Measurements from ENCODE around the gene MANSC1. TPM values are rescaled to one million over a fixed set of nuclear protein-coding genes. Genes with fewer than 3 reads are reported as not detected.
A peak's percentile ranks its signal among the peaks of the same experiment; 100 is the strongest.

The MANSC1 gene
- total RNA-seq, 6 experiments from 2014 or later: 4.8 to 11.7 (median 10.0) TPM

DNA sequence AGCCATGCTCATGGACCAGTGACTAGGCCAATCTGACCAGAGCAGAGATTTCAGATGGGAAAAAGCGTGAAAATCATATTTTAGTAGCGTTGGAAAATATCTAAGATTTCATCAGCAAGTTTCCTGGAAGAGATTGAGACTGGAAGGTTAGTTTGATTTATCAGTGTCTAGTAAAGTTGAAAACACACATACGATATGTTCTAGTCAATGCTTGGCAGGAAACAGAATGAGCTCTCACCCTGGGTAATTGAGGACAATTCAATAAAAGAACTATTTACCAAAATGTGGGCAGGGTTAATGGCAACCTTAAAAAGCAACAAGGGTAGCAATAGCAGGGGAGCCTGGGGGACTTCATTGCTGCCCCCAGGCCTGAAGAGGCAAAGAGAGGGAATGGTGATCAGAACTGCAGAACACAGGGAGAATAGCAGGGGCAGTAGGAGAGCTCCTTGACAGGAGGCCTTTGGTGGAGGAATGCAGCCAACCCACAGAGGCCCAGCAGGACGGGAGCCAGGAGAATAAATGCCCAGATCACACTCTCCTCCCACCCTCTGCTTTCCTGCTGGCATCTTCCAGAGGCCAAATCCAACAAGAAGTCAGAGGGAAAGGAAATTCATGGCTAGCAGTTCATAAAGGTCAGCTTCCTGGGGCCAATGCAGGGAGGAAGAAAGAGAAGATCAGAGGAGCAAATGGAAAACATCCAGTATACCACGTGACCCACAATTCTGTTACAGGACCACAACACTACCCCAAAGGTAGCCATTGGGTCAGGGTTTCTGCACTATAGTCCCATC, 55.6 kb downstream of the MANSC1 start:
- TF ChIP-seq, protein P1, sequence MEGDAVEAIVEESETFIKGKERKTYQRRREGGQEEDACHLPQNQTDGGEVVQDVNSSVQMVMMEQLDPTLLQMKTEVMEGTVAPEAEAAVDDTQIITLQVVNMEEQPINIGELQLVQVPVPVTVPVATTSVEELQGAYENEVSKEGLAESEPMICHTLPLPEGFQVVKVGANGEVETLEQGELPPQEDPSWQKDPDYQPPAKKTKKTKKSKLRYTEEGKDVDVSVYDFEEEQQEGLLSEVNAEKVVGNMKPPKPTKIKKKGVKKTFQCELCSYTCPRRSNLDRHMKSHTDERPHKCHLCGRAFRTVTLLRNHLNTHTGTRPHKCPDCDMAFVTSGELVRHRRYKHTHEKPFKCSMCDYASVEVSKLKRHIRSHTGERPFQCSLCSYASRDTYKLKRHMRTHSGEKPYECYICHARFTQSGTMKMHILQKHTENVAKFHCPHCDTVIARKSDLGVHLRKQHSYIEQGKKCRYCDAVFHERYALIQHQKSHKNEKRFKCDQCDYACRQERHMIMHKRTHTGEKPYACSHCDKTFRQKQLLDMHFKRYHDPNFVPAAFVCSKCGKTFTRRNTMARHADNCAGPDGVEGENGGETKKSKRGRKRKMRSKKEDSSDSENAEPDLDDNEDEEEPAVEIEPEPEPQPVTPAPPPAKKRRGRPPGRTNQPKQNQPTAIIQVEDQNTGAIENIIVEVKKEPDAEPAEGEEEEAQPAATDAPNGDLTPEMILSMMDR (IDR thresholded peaks at IDR 0.05): no peak
- Mint-ChIP-seq H3K4me3 (no peak overlapping the region), H3K27me3 (ENCODE audit: insufficient read depth) (peaks cover 8% of the 10 kb centered on the region), H3K36me3 (ENCODE audit: low read depth) (no peaks in the 10 kb centered on the region), H3K4me1 (ENCODE audit: low read depth) (peaks cover 11% of the 10 kb centered on the region), H3K27ac (no peak overlapping the region), H3K9me3 (no peaks in the 10 kb centered on the region)
- DNase-seq: no peak

DNA sequence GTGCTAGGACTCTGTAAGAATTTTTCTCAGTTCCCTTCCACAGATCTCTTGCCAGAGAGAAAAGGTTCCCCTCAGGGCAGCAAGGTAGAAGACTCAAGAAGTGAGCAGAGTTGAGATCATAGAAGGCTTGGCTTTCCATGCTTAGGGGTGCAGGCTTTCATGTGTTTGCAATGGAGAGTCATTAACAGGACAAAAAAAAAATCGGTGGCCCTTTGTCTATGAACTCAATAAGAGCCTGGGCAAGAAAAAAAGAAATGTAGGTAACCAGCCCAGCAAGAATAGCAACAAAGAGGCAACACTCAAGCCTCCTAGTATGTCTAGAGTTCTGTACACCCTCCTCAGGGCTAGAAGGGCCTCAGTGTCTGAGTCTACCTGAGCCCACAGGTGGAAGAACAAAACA, 59.8 kb downstream of the MANSC1 start:
- no peak for DNase-seq
- TF ChIP-seq, protein P1 (IDR thresholded peaks at IDR 0.05): no peak
- Mint-ChIP-seq H3K4me1 (ENCODE audit: low read depth) (peaks cover 14% of the 10 kb centered on the region), H3K36me3 (ENCODE audit: low read depth) (no peaks in the 10 kb centered on the region), H3K27ac (no peak overlapping the region), H3K27me3 (ENCODE audit: insufficient read depth) (peaks cover 9% of the 10 kb centered on the region), H3K4me3 (no peak overlapping the region), H3K9me3 (no peaks in the 10 kb centered on the region)

DNA sequence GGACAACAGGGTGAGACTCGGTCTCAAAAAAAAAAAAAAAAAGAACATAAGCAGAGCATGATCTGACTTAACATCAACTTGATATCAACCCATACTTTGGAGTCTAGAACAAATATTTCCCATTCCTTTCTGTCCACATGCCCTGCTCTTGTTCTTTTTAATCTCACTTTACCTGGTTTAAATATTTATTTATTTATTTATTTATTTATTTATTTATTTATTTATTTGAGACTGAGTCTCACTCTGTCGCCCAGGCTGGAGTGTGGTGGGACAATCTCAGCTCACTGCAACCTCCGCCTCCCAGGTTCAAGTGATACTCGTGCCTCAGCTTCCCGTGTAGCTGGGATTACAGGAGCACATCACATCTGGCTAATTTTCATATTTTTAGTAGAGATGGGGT, 63.6 kb downstream of the MANSC1 start:
- Mint-ChIP-seq H3K9me3 (no peaks in the 10 kb centered on the region), H3K4me3 (no peak overlapping the region), H3K36me3 (ENCODE audit: low read depth) (no peaks in the 10 kb centered on the region), H3K27me3 (ENCODE audit: insufficient read depth) (peaks cover 11% of the 10 kb centered on the region), H3K27ac (no peak overlapping the region), H3K4me1 (ENCODE audit: low read depth) (peaks cover 29% of the 10 kb centered on the region)
- DNase-seq: no peak
- TF ChIP-seq, protein P1 (IDR thresholded peaks at IDR 0.05): no peak

DNA sequence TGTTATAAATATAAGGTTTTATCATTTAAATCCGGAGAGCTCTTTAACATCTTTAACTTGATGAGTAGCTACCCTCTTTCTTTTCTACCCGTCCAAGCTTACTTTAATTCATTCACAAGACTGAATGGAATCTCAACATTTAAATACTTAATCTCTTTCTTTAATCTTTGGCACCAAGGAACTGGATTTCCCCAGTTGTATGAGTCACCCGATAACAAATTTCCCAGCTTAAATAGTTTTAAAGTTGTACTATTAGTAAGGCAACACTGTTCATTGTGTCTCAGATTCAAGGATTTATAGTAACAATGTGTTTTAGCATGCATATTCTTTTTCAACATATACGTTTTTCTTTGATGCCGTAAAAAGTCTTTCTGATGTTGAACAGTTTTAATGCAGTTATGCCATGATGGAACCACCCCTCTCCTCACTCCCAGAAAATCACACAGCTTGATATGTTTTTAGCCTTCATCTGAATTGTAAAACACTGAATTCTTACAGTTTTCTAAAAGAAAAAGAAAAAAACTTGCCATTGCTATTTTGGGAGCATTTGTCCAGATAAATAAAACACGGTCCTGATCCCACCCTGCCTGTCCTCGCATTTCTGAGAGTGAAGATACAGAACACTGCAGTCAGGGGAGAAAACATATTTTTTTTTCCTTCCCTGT, 67.1 kb downstream of the MANSC1 start:
- Mint-ChIP-seq H3K4me1 (ENCODE audit: low read depth) (peaks cover 29% of the 10 kb centered on the region), H3K36me3 (ENCODE audit: low read depth) (peaks cover 2% of the 10 kb centered on the region; the same call in 1 of the 2 replicates), H3K27me3 (ENCODE audit: insufficient read depth) (peaks cover 9% of the 10 kb centered on the region), H3K4me3 (peak overlapping the region; percentile 49), H3K9me3 (peaks cover under 1% of the 10 kb centered on the region; the same call in 1 of the 2 replicates), H3K27ac (peak overlapping the region; percentile 67)
- peak; percentile 66 for DNase-seq
- TF ChIP-seq, protein P1 (IDR thresholded peaks at IDR 0.05): no peak

DNA sequence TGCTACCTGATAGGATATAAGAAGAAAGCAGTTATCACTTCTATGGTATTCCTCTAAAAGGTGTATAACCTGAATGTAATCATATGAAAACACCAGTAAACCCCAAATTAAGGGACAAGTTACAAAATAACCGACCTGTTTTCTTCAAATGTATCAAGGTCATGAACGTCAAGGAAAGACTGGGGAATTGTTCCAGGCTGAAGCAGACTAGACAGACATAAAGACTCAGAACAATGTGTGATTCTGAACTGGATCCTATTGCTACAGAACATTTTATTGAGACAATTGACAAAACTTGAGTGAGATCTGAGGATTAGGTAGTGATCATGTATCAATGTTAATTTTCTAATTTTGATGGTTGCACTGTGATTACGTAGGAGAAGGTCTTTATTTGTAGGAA, 67.8 kb downstream of the MANSC1 start:
- Mint-ChIP-seq H3K4me1 (ENCODE audit: low read depth) (peaks cover 29% of the 10 kb centered on the region), H3K27me3 (ENCODE audit: insufficient read depth) (peaks cover 5% of the 10 kb centered on the region), H3K9me3 (peaks cover 6% of the 10 kb centered on the region; the same call in 1 of the 2 replicates), H3K4me3 (no peak overlapping the region), H3K27ac (no peak overlapping the region), H3K36me3 (ENCODE audit: low read depth) (peaks cover 9% of the 10 kb centered on the region)
- DNase-seq: no peak
- TF ChIP-seq, protein P1 (IDR thresholded peaks at IDR 0.05): no peak

Measured in HFFc6 (cell line).